MM.1S (cell line): ENCODE results near the gene ATP8B4.

Experiments used
- DNase-seq: peaks from one replicate; pipeline ENCODE4 v3.0.0-alpha.2; 2015
- H2AFZ ChIP-seq: fragments of 300-600 bp; sonication (generic); 2 replicates; pipeline ENCODE4 v1.6.0; 2016; ENCODE audit warnings: antibody characterized with exemption, low read length
- H3F3A ChIP-seq: fragments of 300-600 bp; sonication (generic); 2 replicates; pipeline ENCODE4 v1.6.1; 2016; ENCODE audit warnings: mild to moderate bottlenecking, antibody characterized with exemption, low read length, moderate library complexity, mixed read lengths; ENCODE audit not compliant: insufficient read depth
- H3K27ac ChIP-seq: fragments of 300-600 bp; sonication (generic); 2 replicates; pipeline ENCODE4 v1.5.1; 2016; ENCODE audit warnings: mild to moderate bottlenecking, low read length
- H3K27me3 ChIP-seq: fragments of 300-600 bp; sonication (generic); replicated peaks from 2 replicates; pipeline ENCODE4 v1.6.0; 2016; ENCODE audit warnings: low read length; ENCODE audit not compliant: insufficient read depth
- H3K36me3 ChIP-seq: fragments of 300-600 bp; sonication (generic); replicated peaks from 2 replicates; pipeline ENCODE4 v1.6.1; 2016; ENCODE audit warnings: mild to moderate bottlenecking, low read length, mixed read lengths; ENCODE audit not compliant: insufficient read depth
- H3K4me1 ChIP-seq: fragments of 300-600 bp; sonication (generic); 2 replicates; pipeline ENCODE4 v1.6.1; 2016; ENCODE audit warnings: low read length, mixed read lengths
- H3K4me2 ChIP-seq: fragments of 300-600 bp; sonication (generic); 2 replicates; pipeline ENCODE4 v1.6.0; 2016; ENCODE audit warnings: low read depth, low read length
- H3K4me3 ChIP-seq: fragments of 300-600 bp; sonication (generic); 2 replicates; pipeline ENCODE4 v1.5.1; 2016; ENCODE audit warnings: low read length, mixed read lengths
- H3K79me2 ChIP-seq: fragments of 300-600 bp; sonication (generic); 2 replicates; pipeline ENCODE4 v1.6.1; 2016; ENCODE audit warnings: mixed run types, low read length, mixed read lengths
- H3K9ac ChIP-seq: fragments of 300-600 bp; sonication (generic); 2 replicates; pipeline ENCODE4 v1.6.1; 2016; ENCODE audit warnings: low read length, mixed read lengths
- H3K9me2 ChIP-seq: fragments of 300-600 bp; sonication (generic); replicated peaks from 2 replicates; pipeline ENCODE4 v1.6.1; 2016; ENCODE audit warnings: mild to moderate bottlenecking, low read length, mixed read lengths; ENCODE audit not compliant: insufficient read depth
- H3K9me3 ChIP-seq: fragments of 300-600 bp; sonication (generic); replicated peaks from 2 replicates; pipeline ENCODE4 v1.6.1; 2016; ENCODE audit warnings: mild to moderate bottlenecking, low read length, mixed read lengths; ENCODE audit not compliant: insufficient read depth
- H4K20me1 ChIP-seq: fragments of 300-600 bp; sonication (generic); 2 replicates; pipeline ENCODE4 v1.6.1; 2016; ENCODE audit warnings: mild to moderate bottlenecking, low read length, moderate library complexity, mixed read lengths; ENCODE audit not compliant: insufficient read depth
- CTCF ChIP-seq: fragments of 300-600 bp; sonication (generic); IDR thresholded peaks from 2 replicates; pipeline ENCODE4 v1.5.1; 2016; ENCODE audit warnings: antibody characterized with exemption, low read length, mixed read lengths
- EZH2 ChIP-seq: fragments of 300-600 bp; sonication (generic); optimal IDR thresholded peaks from 2 replicates; pipeline ENCODE3; 2017; ENCODE audit warnings: low read depth, mild to moderate bottlenecking, antibody characterized with exemption, low read length, mixed read lengths
- EZH2phosphoT487 ChIP-seq: fragments of 300-600 bp; sonication (generic); IDR thresholded peaks from 2 replicates; pipeline ENCODE4 v1.6.1; 2018; ENCODE audit warnings: antibody characterized with exemption, low read length

ATP8B4 gene, protein sequence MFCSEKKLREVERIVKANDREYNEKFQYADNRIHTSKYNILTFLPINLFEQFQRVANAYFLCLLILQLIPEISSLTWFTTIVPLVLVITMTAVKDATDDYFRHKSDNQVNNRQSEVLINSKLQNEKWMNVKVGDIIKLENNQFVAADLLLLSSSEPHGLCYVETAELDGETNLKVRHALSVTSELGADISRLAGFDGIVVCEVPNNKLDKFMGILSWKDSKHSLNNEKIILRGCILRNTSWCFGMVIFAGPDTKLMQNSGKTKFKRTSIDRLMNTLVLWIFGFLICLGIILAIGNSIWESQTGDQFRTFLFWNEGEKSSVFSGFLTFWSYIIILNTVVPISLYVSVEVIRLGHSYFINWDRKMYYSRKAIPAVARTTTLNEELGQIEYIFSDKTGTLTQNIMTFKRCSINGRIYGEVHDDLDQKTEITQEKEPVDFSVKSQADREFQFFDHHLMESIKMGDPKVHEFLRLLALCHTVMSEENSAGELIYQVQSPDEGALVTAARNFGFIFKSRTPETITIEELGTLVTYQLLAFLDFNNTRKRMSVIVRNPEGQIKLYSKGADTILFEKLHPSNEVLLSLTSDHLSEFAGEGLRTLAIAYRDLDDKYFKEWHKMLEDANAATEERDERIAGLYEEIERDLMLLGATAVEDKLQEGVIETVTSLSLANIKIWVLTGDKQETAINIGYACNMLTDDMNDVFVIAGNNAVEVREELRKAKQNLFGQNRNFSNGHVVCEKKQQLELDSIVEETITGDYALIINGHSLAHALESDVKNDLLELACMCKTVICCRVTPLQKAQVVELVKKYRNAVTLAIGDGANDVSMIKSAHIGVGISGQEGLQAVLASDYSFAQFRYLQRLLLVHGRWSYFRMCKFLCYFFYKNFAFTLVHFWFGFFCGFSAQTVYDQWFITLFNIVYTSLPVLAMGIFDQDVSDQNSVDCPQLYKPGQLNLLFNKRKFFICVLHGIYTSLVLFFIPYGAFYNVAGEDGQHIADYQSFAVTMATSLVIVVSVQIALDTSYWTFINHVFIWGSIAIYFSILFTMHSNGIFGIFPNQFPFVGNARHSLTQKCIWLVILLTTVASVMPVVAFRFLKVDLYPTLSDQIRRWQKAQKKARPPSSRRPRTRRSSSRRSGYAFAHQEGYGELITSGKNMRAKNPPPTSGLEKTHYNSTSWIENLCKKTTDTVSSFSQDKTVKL

GRCh38 chr15:50119063-50120040, at the start of gene ATP8B4:
Gene ATP8B4, minus strand, starts transcription at chr15:50119233. Its CDS starts 12,267 bp downstream, at chr15:50106966.
- Histone ChIP-seq H3K9me2 (no peaks in the 10 kb centered on the region), H3K27ac (no peak within 1 kb of the TSS), H3K4me2 (no peak within 1 kb of the TSS), H3K9me3 (no peaks in the 10 kb centered on the region), H3K36me3 (no peaks in the 10 kb centered on the region), H3K4me1 (no peaks in the 10 kb centered on the region), H3K4me3 (no peak within 1 kb of the TSS), H3K9ac (no peak within 1 kb of the TSS), H4K20me1 (no peaks in the 10 kb centered on the region), H2AFZ (no peak within 1 kb of the TSS), H3K27me3 (no peaks in the 10 kb centered on the region), H3F3A (no peaks in the 10 kb centered on the region), H3K79me2 (no peaks in the 10 kb centered on the region)
- no peak for TF ChIP-seq EZH2
- no peak for TF ChIP-seq CTCF
- TF ChIP-seq EZH2phosphoT487: no peak
- DNase-seq: no peak

- Histone ChIP-seq H3F3A (no peaks in the 10 kb centered on the region), H3K9me3 (no peaks in the 10 kb centered on the region), H3K27ac (no peak overlapping the region), H3K36me3 (no peaks in the 10 kb centered on the region), H3K4me3 (no peak overlapping the region), H3K27me3 (no peaks in the 10 kb centered on the region), H3K4me1 (no peaks in the 10 kb centered on the region), H3K9me2 (no peaks in the 10 kb centered on the region), H3K79me2 (no peaks in the 10 kb centered on the region), H4K20me1 (no peaks in the 10 kb centered on the region), H2AFZ (no peak overlapping the region), H3K4me2 (no peak overlapping the region), H3K9ac (no peak overlapping the region)
- no peak for DNase-seq
- TF ChIP-seq CTCF (no peak), EZH2phosphoT487 (no peak), EZH2 (no peak)
These were observed 49.3 kb upstream of the ATP8B4 start for GRCh38 chr15:50168379-50168778.

DNA sequence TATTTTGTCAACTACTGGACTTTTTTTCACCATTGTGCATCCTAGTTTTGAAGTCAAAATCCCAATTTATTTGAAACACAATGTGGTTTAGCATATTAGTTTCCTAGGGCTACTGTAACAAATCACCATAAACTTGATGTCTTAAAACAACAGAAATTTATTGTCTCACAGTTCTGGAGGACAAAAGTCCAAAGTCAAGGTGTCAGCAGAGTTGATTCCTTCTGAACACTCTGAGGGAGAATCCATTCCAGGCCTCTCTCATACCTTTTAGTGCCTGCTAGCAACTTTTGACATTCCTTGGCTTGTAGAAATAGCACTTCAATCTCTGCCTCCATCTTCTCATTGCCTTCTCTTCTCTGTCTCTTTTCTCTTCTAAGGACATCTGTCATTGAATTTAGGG, 48.1 kb upstream of the ATP8B4 start:
- no peak overlapping the region for H2AFZ ChIP-seq
- no peaks in the 10 kb centered on the region for H3K27me3 ChIP-seq
- no peaks in the 10 kb centered on the region for H3K9me2 ChIP-seq
- no peaks in the 10 kb centered on the region for H3K79me2 ChIP-seq
- H3K27ac ChIP-seq: no peak overlapping the region
- no peak overlapping the region for H3K4me3 ChIP-seq
- no peak overlapping the region for H3K4me2 ChIP-seq
- H3K36me3 ChIP-seq: no peaks in the 10 kb centered on the region
- H3K9ac ChIP-seq: no peak overlapping the region
- no peaks in the 10 kb centered on the region for H4K20me1 ChIP-seq
- no peak for TF ChIP-seq EZH2
- TF ChIP-seq CTCF: no peak
- TF ChIP-seq EZH2phosphoT487: no peak
- H3K9me3 ChIP-seq: no peaks in the 10 kb centered on the region
- no peak for DNase-seq
- H3F3A ChIP-seq: no peaks in the 10 kb centered on the region
- H3K4me1 ChIP-seq: no peaks in the 10 kb centered on the region
